Germinal center (tissue), 1 donor: ENCODE data around the gene UCN2.
"Not testable (repeated sequence)": the region's sequence is repeated elsewhere in the genome, so short reads cannot be mapped to it uniquely, and the experiment has no call there.

Source experiments
- DNase-seq: peaks from one replicate; pipeline ENCODE4 v3.0.0; 2012; ENCODE audit warnings: mixed read lengths, low spot score

Gene UCN2

GRCh38 chr3:48536116-48536515 lies 27.5 kb downstream of the UCN2 start:
- no peak for DNase-seq

- DNase-seq = no peak
Observed at GRCh38 chr3:48535578-48535977, 28.0 kb downstream of the UCN2 start.

- DNase-seq = no peak
Observed at GRCh38 chr3:48532977-48533337, 30.6 kb downstream of the UCN2 start.

GRCh38 chr3:48532271-48532976 lies 31.2 kb downstream of the UCN2 start:
- no peak for DNase-seq

GRCh38 chr3:48530701-48531100 lies 32.9 kb downstream of the UCN2 start:
- not testable (repeated sequence) for DNase-seq

GRCh38 chr3:48528754-48529153 lies 34.8 kb downstream of the UCN2 start:
- DNase-seq = no peak

GRCh38 chr3:48528048-48528447 lies 35.5 kb downstream of the UCN2 start:
- no peak for DNase-seq

GRCh38 chr3:48524970-48525369 lies 38.6 kb downstream of the UCN2 start:
- DNase-seq = no peak

GRCh38 chr3:48521635-48522034 lies 41.9 kb downstream of the UCN2 start:
- no peak for DNase-seq

- DNase-seq = no peak
Observed at GRCh38 chr3:48519277-48519643, 44.3 kb downstream of the UCN2 start.

- no peak for DNase-seq
Observed at GRCh38 chr3:48518638-48519276, 44.8 kb downstream of the UCN2 start.

GRCh38 chr3:48518069-48518468 lies 45.5 kb downstream of the UCN2 start:
- no peak for DNase-seq

GRCh38 chr3:48516571-48516970 lies 47.0 kb downstream of the UCN2 start:
- no peak for DNase-seq

- DNase-seq = no peak
Observed at GRCh38 chr3:48514431-48515227, 49.0 kb downstream of the UCN2 start.
